OCI-LY1 (cell line): Measurements from ENCODE around the gene TSPAN8.

ENCODE experiments used
- CTCF ChIP-seq: fragments of 200-600 bp; sonication (generic), shearing (Covaris generic); IDR thresholded peaks from 2 replicates; pipeline ENCODE4 v1.5.1; 2017; ENCODE audit warnings: mild to moderate bottlenecking, antibody characterized with exemption, low read length, moderate library complexity, mixed read lengths
- EZH2 ChIP-seq: fragments of 200-600 bp; sonication (generic), shearing (Covaris generic); IDR thresholded peaks from 2 replicates; pipeline ENCODE4 v1.8.0; 2017; ENCODE audit warnings: borderline replicate concordance, mixed run types, mild to moderate bottlenecking, antibody characterized with exemption, low read length, moderate library complexity, mixed read lengths

GRCh38 chr12:71135077-71135811 lies 22.6 kb downstream of the TSPAN8 start:
- no peak for TF ChIP-seq EZH2
- TF ChIP-seq CTCF: no peak
